ENCODE data around the gene SLC7A4. TPM values are rescaled to one million over a fixed set of nuclear protein-coding genes. Genes with fewer than 3 reads are reported as not detected.

SLC7A4 gene
- total and polyA plus RNA-seq, 10 of the 15 experiments (the other 5 are each of a cell fraction or from before 2014, with no cell fraction given): 0.06 to 0.25 (median 0.14) TPM; not detected in 6

GRCh38 chr22:20998411-20999336 lies 33.7 kb downstream of the SLC7A4 start:
- H3K27ac ChIP-seq (ENCODE audit: control insufficient read depth, insufficient read depth): no peak overlapping the region
- no peaks in the 10 kb centered on the region for H3K9me3 ChIP-seq (replicated peaks; ENCODE audit: control insufficient read depth, insufficient read depth, low read length)
- in situ Hi-C loops (cut with MboI): no loop called here
- ChIA-PET POLR2A (no interaction called here), SMC1A (ENCODE audit: uncharacterized antibody, unreplicated experiment) (no interaction called here), CTCF (no interaction called here), RAD21 (ENCODE audit: unreplicated experiment) (no interaction called here)
- BruUV-seq (replicated peaks): no TSS peak
- 61% methylated on average over 7 of the region's 7 CpGs for WGBS (ENCODE audit: insufficient coverage, insufficient replicate concordance, low lambda C conversion rate, missing lambda C conversion rate)
- H2AFZ ChIP-seq (ENCODE audit: control insufficient read depth, low read depth, low read length): no peak overlapping the region
- DNase-seq (ENCODE audit: low read depth, low spot score) (no peak), ATAC-seq (no peak), FAIRE-seq (no peak)
- TF ChIP-seq POLR2A (IDR thresholded peaks at IDR 0.05; ENCODE audit: low read depth, low read length) (0 out of 2 replicates have a peak, but pooled peaks have one; percentile 41), PML (IDR thresholded peaks at IDR 0.05; ENCODE audit: low read length) (0 out of 2 replicates have a peak, but pooled peaks have one; percentile 21), MTA3 (IDR thresholded peaks at IDR 0.05; ENCODE audit: borderline replicate concordance, low read length) (0 out of 2 replicates have a peak, but pooled peaks have one; percentile 22), POLR2AphosphoS5 (IDR thresholded peaks at IDR 0.05; ENCODE audit: low read length) (peak; percentile 44)
- TF ChIP-seq, protein P1, sequence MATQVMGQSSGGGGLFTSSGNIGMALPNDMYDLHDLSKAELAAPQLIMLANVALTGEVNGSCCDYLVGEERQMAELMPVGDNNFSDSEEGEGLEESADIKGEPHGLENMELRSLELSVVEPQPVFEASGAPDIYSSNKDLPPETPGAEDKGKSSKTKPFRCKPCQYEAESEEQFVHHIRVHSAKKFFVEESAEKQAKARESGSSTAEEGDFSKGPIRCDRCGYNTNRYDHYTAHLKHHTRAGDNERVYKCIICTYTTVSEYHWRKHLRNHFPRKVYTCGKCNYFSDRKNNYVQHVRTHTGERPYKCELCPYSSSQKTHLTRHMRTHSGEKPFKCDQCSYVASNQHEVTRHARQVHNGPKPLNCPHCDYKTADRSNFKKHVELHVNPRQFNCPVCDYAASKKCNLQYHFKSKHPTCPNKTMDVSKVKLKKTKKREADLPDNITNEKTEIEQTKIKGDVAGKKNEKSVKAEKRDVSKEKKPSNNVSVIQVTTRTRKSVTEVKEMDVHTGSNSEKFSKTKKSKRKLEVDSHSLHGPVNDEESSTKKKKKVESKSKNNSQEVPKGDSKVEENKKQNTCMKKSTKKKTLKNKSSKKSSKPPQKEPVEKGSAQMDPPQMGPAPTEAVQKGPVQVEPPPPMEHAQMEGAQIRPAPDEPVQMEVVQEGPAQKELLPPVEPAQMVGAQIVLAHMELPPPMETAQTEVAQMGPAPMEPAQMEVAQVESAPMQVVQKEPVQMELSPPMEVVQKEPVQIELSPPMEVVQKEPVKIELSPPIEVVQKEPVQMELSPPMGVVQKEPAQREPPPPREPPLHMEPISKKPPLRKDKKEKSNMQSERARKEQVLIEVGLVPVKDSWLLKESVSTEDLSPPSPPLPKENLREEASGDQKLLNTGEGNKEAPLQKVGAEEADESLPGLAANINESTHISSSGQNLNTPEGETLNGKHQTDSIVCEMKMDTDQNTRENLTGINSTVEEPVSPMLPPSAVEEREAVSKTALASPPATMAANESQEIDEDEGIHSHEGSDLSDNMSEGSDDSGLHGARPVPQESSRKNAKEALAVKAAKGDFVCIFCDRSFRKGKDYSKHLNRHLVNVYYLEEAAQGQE (IDR thresholded peaks at IDR 0.05; ENCODE audit: low read depth, low read length): no peak
- H3K4me3 ChIP-seq: no peak overlapping the region
- H4K20me1 ChIP-seq (ENCODE audit: control insufficient read depth, insufficient read depth): no peaks in the 10 kb centered on the region
- peaks cover 2 to 4% of the 10 kb centered on the region in 2 experiments; a peak in 2 of 4 replicates for H3K36me3 ChIP-seq (ENCODE audit: control insufficient read depth in 2 of 2, insufficient read depth in 2 of 2, low read length in 1 of 2)
- no peak overlapping the region for H3K4me2 ChIP-seq (ENCODE audit: control insufficient read depth, insufficient read depth)
- peaks cover 21% of the 10 kb centered on the region for H3K79me2 ChIP-seq (ENCODE audit: control insufficient read depth, insufficient read depth, low read length)
- H3K9ac ChIP-seq (ENCODE audit: control insufficient read depth, insufficient read depth, low read length): no peak overlapping the region
- H3K27me3 ChIP-seq (replicated peaks in 1 of 2; ENCODE audit: control insufficient read depth in 2 of 2, insufficient read depth in 2 of 2, low read length in 1 of 2): no peaks in the 10 kb centered on the region
- peaks cover 5% of the 10 kb centered on the region for H3K4me1 ChIP-seq (ENCODE audit: control insufficient read depth, insufficient read depth, low read length)
- intact Hi-C loops (cut with micrococcal nuclease; ENCODE audit: unreplicated experiment): no loop called here

Data from GM12878 (cell line).